B cell (primary cell): ENCODE data around the gene GAB3. TPM values are rescaled to one million over a fixed set of nuclear protein-coding genes. Genes with fewer than 3 reads are reported as not detected.

Experiments used
- ATAC-seq: fragments of 200-7000 bp; cut with Tn5 transposase; one replicate; pipeline ENCODE4 v1.10.0; 2021; ENCODE audit warnings: low read depth, mild to moderate bottlenecking, moderate number of reproducible peaks, moderate library complexity
- CTCF ChIA-PET: fragments of 350-600 bp; sonication (Branson Sonifier 250); formaldehyde crosslinking; loops from one replicate; lab custom pipeline; 2021; ENCODE audit warnings: antibody characterized with exemption, inconsistent platforms; lab: Charles Lee
- POLR2A ChIA-PET: fragments of 350-600 bp; sonication (Branson Sonifier 250); formaldehyde crosslinking; loops from one replicate; lab custom pipeline; 2021; ENCODE audit warnings: antibody characterized with exemption; lab: Charles Lee
- DNase-seq: peaks from one replicate; pipeline ENCODE4 v3.0.0; 2013
- H2AFZ ChIP-seq: 2 replicates; pipeline ENCODE4 v1.6.1; 2012; ENCODE audit warnings: mild to moderate bottlenecking, low read depth, low read length; ENCODE audit not compliant: insufficient read depth, poor library complexity, severe bottlenecking
- H3K27ac ChIP-seq, 2 donors: 1 replicate in 1 of 2; 2 replicates in 1 of 2; pipeline ENCODE4 v1.5.1; 2012 to 2013; ENCODE audit warnings: low read length in 2 of 2, mild to moderate bottlenecking in 2 of 2, moderate library complexity in 1 of 2
- H3K27me3 ChIP-seq, 4 experiments: fragments of 200-600 bp in 1 of 4; sonication (generic) in 1 of 4; replicated peaks in 1 of 4; 1 replicate in 2 of 4; 2 replicates in 2 of 4; pipeline versions ENCODE4 v1.6.1 to v1.7.0; 2013 to 2016; ENCODE audit warnings: low read length in 3 of 4, mild to moderate bottlenecking in 2 of 4, mixed read lengths in 1 of 4, moderate library complexity in 1 of 4; ENCODE audit not compliant: insufficient read depth in 4 of 4, control insufficient read depth in 3 of 4; ENCODE audit errors: control extremely low read depth in 1 of 4
- H3K36me3 ChIP-seq, 2 experiments: replicated peaks in 1 of 2; 1 replicate in 1 of 2; 2 replicates in 1 of 2; pipeline versions ENCODE4 v1.6.1 to v1.7.1; 2013; ENCODE audit warnings: low read length in 1 of 2; ENCODE audit not compliant: insufficient read depth in 2 of 2, control insufficient read depth in 1 of 2; ENCODE audit errors: control extremely low read depth in 1 of 2, extremely low read depth in 1 of 2
- H3K4me1 ChIP-seq, 2 donors: fragments of 200-600 bp in 1 of 2; sonication (generic) in 1 of 2; 1 replicate in 1 of 2; 2 replicates in 1 of 2; pipeline versions ENCODE4 v1.5.1 to v1.6.1; 2013 to 2017; ENCODE audit warnings: low read length in 2 of 2; ENCODE audit not compliant: control insufficient read depth in 2 of 2, insufficient read depth in 2 of 2
- H3K4me2 ChIP-seq: replicated peaks from 2 replicates; pipeline ENCODE3; 2012; ENCODE audit warnings: mild to moderate bottlenecking, low read depth, low read length; ENCODE audit not compliant: poor library complexity, severe bottlenecking
- H3K4me3 ChIP-seq, 5 experiments: fragments of 200-600 bp in 1 of 5; sonication (generic) in 1 of 5; 1 replicate in 3 of 5; 2 replicates in 2 of 5; pipeline versions ENCODE4 v1.5.1 to v1.7.0; 2011 to 2016; ENCODE audit warnings: low read length in 4 of 5, mild to moderate bottlenecking in 4 of 5, low read depth in 2 of 5, control low read depth in 1 of 5, moderate library complexity in 1 of 5; ENCODE audit not compliant: insufficient read depth in 1 of 5; ENCODE audit errors: control extremely low read depth in 1 of 5, extremely low read depth in 1 of 5
- H3K79me2 ChIP-seq: fragments of 200-600 bp; sonication (generic); one replicate; pipeline ENCODE4 v1.6.0; 2016; ENCODE audit warnings: low read length; ENCODE audit not compliant: control insufficient read depth, insufficient read depth
- H3K9ac ChIP-seq: fragments of 200-600 bp; sonication (generic); 2 replicates; pipeline ENCODE4 v1.6.1; 2017; ENCODE audit warnings: mild to moderate bottlenecking, low read length, moderate library complexity
- H3K9me3 ChIP-seq, 3 donors: one replicate each; pipeline versions ENCODE4 v1.6.1 to v1.7.1; 2013; ENCODE audit warnings: low read length in 2 of 3; ENCODE audit not compliant: control insufficient read depth in 2 of 3, insufficient read depth in 1 of 3; ENCODE audit errors: control extremely low read depth in 1 of 3
- H4K20me1 ChIP-seq: 2 replicates; pipeline ENCODE4 v1.6.0; 2012; ENCODE audit warnings: mild to moderate bottlenecking, low read length; ENCODE audit not compliant: insufficient read depth, control insufficient read depth, poor library complexity, severe bottlenecking
- H3K27ac Mint-ChIP-seq: one replicate; pipeline ENCODE4 v1.8.0; 2021; ENCODE audit warnings: mixed read lengths
- H3K27me3 Mint-ChIP-seq: one replicate; pipeline ENCODE4 v1.8.0; 2021; ENCODE audit warnings: mixed read lengths
- H3K4me1 Mint-ChIP-seq: one replicate; pipeline ENCODE4 v1.8.0; 2021; ENCODE audit warnings: mixed read lengths
- H3K4me3 Mint-ChIP-seq: one replicate; pipeline ENCODE4 v1.8.0; 2021; ENCODE audit warnings: mixed read lengths
- H3K9me3 Mint-ChIP-seq: one replicate; pipeline ENCODE4 v1.8.0; 2022; ENCODE audit warnings: mixed read lengths; ENCODE audit not compliant: insufficient read depth
- CTCF ChIP-seq: fragments of 200-600 bp; IDR thresholded peaks from one replicate; pipeline ENCODE4 v1.8.0; 2022; ENCODE audit warnings: antibody characterized with exemption, mild to moderate bottlenecking
- EZH2 ChIP-seq: IDR thresholded peaks from 2 replicates; pipeline ENCODE4 v1.6.1; 2012; ENCODE audit warnings: borderline replicate concordance, low read depth, mild to moderate bottlenecking, moderate library complexity, low read length; ENCODE audit not compliant: insufficient read depth, poor library complexity, severe bottlenecking
- WGBS: methylation state at CpG from one replicate; pipeline ENCODE4 v1.1.5; 2013; ENCODE audit warnings: missing lambda C conversion rate; ENCODE audit not compliant: insufficient coverage; 5-methylcytosine and 5-hydroxymethylcytosine counted together
- intact Hi-C: fragments of 100-400 bp; cut with micrococcal nuclease; formaldehyde crosslinking; loops from one replicate; pipeline ENCODE4 v1.10.0; 2022
- polyA plus RNA-seq: library from polyadenylated mRNA; depleted of rRNA; stranded (reverse); fragments of >200 nt; gene quantifications from 2 replicates; pipeline ENCODE4 v1.2.3, GENCODE V29; 2012
- total RNA-seq, 2 donors: library from RNA; stranded (reverse); fragments of 120-200 nt in 1 of 2; gene quantifications; 1 replicate in 1 of 2; 2 replicates in 1 of 2; pipeline versions ENCODE4 v1.2.3 to v1.2.4, GENCODE V29; 2013 to 2022

GAB3 gene
- total and polyA plus RNA-seq, 2 donors (not counting 1 experiment from before 2014, with no cell fraction given), result 13.2 to 16.5 TPM

- Histone ChIP-seq H3K4me1 (peaks cover 0 to 4% of the 10 kb centered on the region in 2 donors), H3K27ac (no peak overlapping the region), H3K4me2 (no peak overlapping the region), H2AFZ (no peak overlapping the region), H3K27me3 (no peaks in the 10 kb centered on the region), H3K36me3 (peaks cover 0 to 6% of the 10 kb centered on the region in 2 experiments), H3K9ac (no peak overlapping the region), H3K79me2 (no peaks in the 10 kb centered on the region), H3K9me3 (peaks cover 0 to 4% (median 0%) of the 10 kb centered on the region in 3 donors), H3K4me3 (no peak overlapping the region), H4K20me1 (no peaks in the 10 kb centered on the region)
- no peak for DNase-seq
- WGBS, result 83% methylated on average over 2 of the region's 4 CpGs
- CTCF ChIA-PET, result interaction anchor here (0.6 kb wide), 1 partner anchor 506 kb away, joined by 4 read pairs; the partner anchor contains the start of gene VBP1
- POLR2A ChIA-PET, result no interaction called here
- H3K27ac Mint-ChIP-seq, result no peak overlapping the region
- H3K4me1 Mint-ChIP-seq, result peaks cover 27% of the 10 kb centered on the region
- ATAC-seq, result no peak
- H3K9me3 Mint-ChIP-seq, result no peaks in the 10 kb centered on the region
- TF ChIP-seq EZH2, result no peak
- TF ChIP-seq CTCF, result no peak
- intact Hi-C loops, result loop anchor here (10.0 kb wide), 1 partner anchor 134 kb away; no protein-coding TSS in a partner anchor
- no peak overlapping the region for H3K4me3 Mint-ChIP-seq
- no peaks in the 10 kb centered on the region for H3K27me3 Mint-ChIP-seq
Observed at GRCh38 chrX:154710309-154710708, 40.6 kb downstream of the GAB3 start.

- 100% methylated on average over 1 of the region's 6 CpGs for WGBS
- H3K36me3 ChIP-seq, result peaks cover 0 to 30% of the 10 kb centered on the region in 2 experiments
- POLR2A ChIA-PET, result no interaction called here
Observed at GRCh38 chrX:154698630-154699248, 52.1 kb downstream of the GAB3 start.

More at GRCh38 chrX:154698630-154699248, 52.1 kb downstream of the GAB3 start:
- Histone ChIP-seq H2AFZ (no peak overlapping the region), H3K4me1 (peaks cover 5 to 9% of the 10 kb centered on the region in 2 donors), H4K20me1 (no peaks in the 10 kb centered on the region), H3K4me2 (no peak overlapping the region), H3K27me3 (no peaks in the 10 kb centered on the region), H3K9me3 (no peaks in the 10 kb centered on the region), H3K4me3 (no peak overlapping the region), H3K9ac (no peak overlapping the region), H3K27ac (no peak overlapping the region), H3K79me2 (no peaks in the 10 kb centered on the region)
- ATAC-seq (no peak), DNase-seq (no peak)
- intact Hi-C loops, result no loop called here
- Mint-ChIP-seq H3K4me3 (no peak overlapping the region), H3K27me3 (no peaks in the 10 kb centered on the region), H3K4me1 (peaks cover 15% of the 10 kb centered on the region), H3K9me3 (no peaks in the 10 kb centered on the region), H3K27ac (no peak overlapping the region)
- TF ChIP-seq EZH2 (no peak), CTCF (no peak)
- CTCF ChIA-PET, result no interaction called here
